NT2/D1 (cell line): Measurements from ENCODE around the gene ITPR2.

Experiments used
- YY1 ChIP-seq: IDR thresholded peaks from 2 replicates; pipeline ENCODE4 v1.6.1; 2011; ENCODE audit not compliant: insufficient read length, insufficient read depth
- ZNF274 ChIP-seq: IDR thresholded peaks from 2 replicates; pipeline ENCODE4 v1.6.1; 2011; ENCODE audit warnings: mild to moderate bottlenecking, low read depth, low read length

- no peak for TF ChIP-seq ZNF274
- TF ChIP-seq YY1, result no peak
Measured at GRCh38 chr12:26510354-26510674, 322.7 kb downstream of the ITPR2 start.
